ENCODE results near the gene PRKAR1B.

- TF ChIP-seq CTCF (conservative IDR thresholded peaks at IDR 0.05; ENCODE audit: low read length), result no peak
- no peak for TF ChIP-seq EZH2phosphoT487 (IDR thresholded peaks at IDR 0.05; ENCODE audit: borderline replicate concordance, low read depth, low read length)
Observed at GRCh38 chr7:591856-592628, 135.0 kb downstream of the PRKAR1B start.
